BJ (cell line): ENCODE results near the gene OR4K15. TPM values are rescaled to one million over a fixed set of nuclear protein-coding genes. Genes with fewer than 3 reads are reported as not detected.
"Not testable (repeated sequence)": the region's sequence is repeated elsewhere in the genome, so short reads cannot be mapped to it uniquely, and the experiment has no call there.

ENCODE experiments used
- CTCF ChIA-PET: fragments of 350-600 bp; formaldehyde crosslinking; extraction: SDS; loops from one replicate; lab custom pipeline; 2021; ENCODE audit warnings: antibody characterized with exemption, inconsistent platforms; lab: Yijun Ruan, JAX
- POLR2A ChIA-PET: fragments of 300-600 bp; sonication (Branson Sonifier 250); formaldehyde crosslinking; extraction: SDS; loops from one replicate; lab custom pipeline; 2021; ENCODE audit warnings: antibody characterized with exemption; lab: Charles Lee
- DNase-seq: peaks from one replicate; pipeline ENCODE4 v3.0.0-alpha.2; 2011; ENCODE audit warnings: low read depth
- H3K27me3 ChIP-seq: 2 replicates; pipeline ENCODE4 v1.6.0; 2011; ENCODE audit warnings: low read length; ENCODE audit not compliant: control insufficient read depth, insufficient read depth
- H3K36me3 ChIP-seq: 2 replicates; pipeline ENCODE4 v1.5.1; 2011; ENCODE audit warnings: low read length; ENCODE audit not compliant: control insufficient read depth, insufficient read depth
- H3K4me3 ChIP-seq: 2 replicates; pipeline ENCODE4 v1.5.1; 2011; ENCODE audit warnings: low read depth, mild to moderate bottlenecking, control low read depth, low read length
- CTCF ChIP-seq: IDR thresholded peaks from 2 replicates; pipeline ENCODE4 v1.5.1; 2011; ENCODE audit warnings: low read depth, mild to moderate bottlenecking, control low read depth, inconsistent platforms, low read length, moderate library complexity; ENCODE audit not compliant: insufficient read depth
- polyA minus RNA-seq: library from RNA; depleted of rRNA, polyadenylated mRNA; stranded (reverse); fragments of >200 nt; gene quantifications from 2 replicates; pipeline ENCODE4 v1.2.3, GENCODE V29; 2011; rRNA and poly(A)+ RNA removed
- polyA plus RNA-seq: library from polyadenylated mRNA; depleted of rRNA; stranded (reverse); fragments of >200 nt; gene quantifications from 2 replicates; pipeline ENCODE4 v1.2.3, GENCODE V29; 2011; rRNA removed

The OR4K15 gene
- polyA plus RNA-seq (not detected in 2 replicates), polyA minus RNA-seq (not detected in 2 replicates)

GRCh38 chr14:19975291-19975690, at the start of gene OR4K15:
TSS of gene OR4K15 (plus strand) at chr14:19975591. CDS start at chr14:19975591, 0 bp downstream.
- no peak for TF ChIP-seq CTCF
- Histone ChIP-seq H3K36me3 (no peaks in the 10 kb centered on the region), H3K27me3 (no peaks in the 10 kb centered on the region), H3K4me3 (no peak within 1 kb of the TSS)
- ChIA-PET CTCF (no interaction called here), POLR2A (no interaction called here)
- no peak for DNase-seq

- Histone ChIP-seq H3K36me3 (no peaks in the 10 kb centered on the region), H3K4me3 (no peak within 1 kb of the TSS), H3K27me3 (no peaks in the 10 kb centered on the region)
- TF ChIP-seq CTCF, result no peak
- ChIA-PET CTCF (no interaction called here), POLR2A (no interaction called here)
- no peak for DNase-seq
These were observed 44.8 kb upstream of the OR4K15 start, which contains the start of gene OR4K1 for GRCh38 chr14:19930617-19931016. TSS of gene OR4K1 (plus strand) at chr14:19930917. CDS start at chr14:19935667, 4,750 bp downstream.

- Histone ChIP-seq H3K4me3 (no peak overlapping the region), H3K27me3 (no peaks in the 10 kb centered on the region), H3K36me3 (no peaks in the 10 kb centered on the region)
- ChIA-PET CTCF (no interaction called here), POLR2A (no interaction called here)
- DNase-seq, result no peak
- TF ChIP-seq CTCF, result no peak
These were observed 33.7 kb upstream of the OR4K15 start for GRCh38 chr14:19941668-19942067.

- Histone ChIP-seq H3K36me3 (no peaks in the 10 kb centered on the region), H3K4me3 (no peak overlapping the region), H3K27me3 (no peaks in the 10 kb centered on the region)
- no peak for TF ChIP-seq CTCF
- POLR2A ChIA-PET, result no interaction called here
- DNase-seq, result no peak
- CTCF ChIA-PET, result interaction anchor here (1.0 kb wide), 1 partner anchor 10 kb away, joined by 3 read pairs; no protein-coding TSS in a partner anchor
These were observed 27.8 kb upstream of the OR4K15 start for GRCh38 chr14:19947413-19948090.

GRCh38 chr14:19949218-19949617, 26.2 kb upstream of the OR4K15 start:
- H3K4me3 ChIP-seq, result no peak overlapping the region
- no peak for TF ChIP-seq CTCF
- H3K27me3 ChIP-seq, result no peaks in the 10 kb centered on the region
- POLR2A ChIA-PET, result no interaction called here
- CTCF ChIA-PET, result no interaction called here
- no peak for DNase-seq
- no peaks in the 10 kb centered on the region for H3K36me3 ChIP-seq

- DNase-seq, CTCF ChIA-PET, H3K27me3 ChIP-seq, POLR2A ChIA-PET, H3K4me3 ChIP-seq, H3K36me3 ChIP-seq: not testable (repeated sequence)
These were observed 5.7 kb upstream of the OR4K15 start for GRCh38 chr14:19969735-19970134.
